ENCODE measurements around the gene TMEM134.
"Not testable (repeated sequence)": the region's sequence is repeated elsewhere in the genome, so short reads cannot be mapped to it uniquely, and the experiment has no call there.

Gene TMEM134

DNA sequence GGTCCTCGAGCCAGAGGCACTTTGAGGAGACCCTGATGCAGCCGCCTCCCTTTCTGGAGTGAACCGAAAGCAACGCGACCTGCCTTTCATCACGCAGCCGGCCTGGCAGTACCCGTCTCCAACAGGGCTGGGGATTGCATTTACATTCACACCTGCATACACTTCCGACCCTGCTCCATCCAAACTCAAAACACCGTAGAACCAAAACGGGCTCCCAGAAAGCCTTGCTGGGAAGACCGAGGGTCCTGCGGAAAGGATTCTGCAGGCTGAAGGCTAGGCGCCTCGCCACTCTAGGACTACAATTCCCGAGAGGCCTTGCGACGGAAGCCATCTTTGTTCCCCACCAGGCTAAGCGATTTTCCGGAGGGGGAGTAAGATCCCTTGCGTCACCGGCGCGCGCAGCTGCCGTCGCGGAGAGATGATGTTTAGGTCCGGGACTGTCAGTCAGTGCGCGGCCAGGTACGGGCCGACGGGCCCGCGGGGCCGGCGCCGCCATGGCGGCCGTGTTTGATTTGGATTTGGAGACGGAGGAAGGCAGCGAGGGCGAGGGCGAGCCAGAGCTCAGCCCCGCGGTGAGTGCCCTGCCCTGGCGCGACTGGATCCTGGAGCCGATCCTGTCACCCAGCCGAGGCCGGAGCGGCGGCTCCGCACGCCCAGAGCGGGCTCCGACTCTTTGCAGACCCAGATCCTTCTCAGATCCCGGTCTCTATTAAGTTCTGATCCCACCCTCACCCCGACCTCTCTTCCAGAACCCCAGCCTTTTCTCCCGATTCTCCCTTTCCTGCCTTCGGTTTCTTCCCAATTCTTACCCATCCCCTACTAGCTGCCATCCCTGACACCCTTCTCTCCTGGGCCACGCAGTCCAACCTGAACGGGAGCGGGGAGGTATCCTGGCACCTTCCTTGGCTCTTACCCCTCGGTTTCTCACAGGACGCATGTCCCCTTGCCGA is 40.7 kb downstream of the TMEM134 start, which contains the start of gene RPS6KB2:
TSS of gene RPS6KB2 (plus strand) at position 443 of the 950 bp plus-strand sequence. CDS start at position 495, 52 bp downstream.
- peak; percentile 98 to 99 for DNase-seq (ENCODE audit: extremely low read depth in 1 of 2, low read depth in 1 of 2)

GRCh38 chr11:67427364-67427859 is 41.6 kb downstream of the TMEM134 start:
- DNase-seq (ENCODE audit: extremely low read depth in 1 of 2, low read depth in 1 of 2): not testable (repeated sequence)

GRCh38 chr11:67423891-67424613 is 45.0 kb downstream of the TMEM134 start:
- DNase-seq (ENCODE audit: extremely low read depth in 1 of 2, low read depth in 1 of 2): no peak

- no peak for DNase-seq (ENCODE audit: extremely low read depth in 1 of 2, low read depth in 1 of 2)
Measured at GRCh38 chr11:67423466-67423865, 45.6 kb downstream of the TMEM134 start.

DNA sequence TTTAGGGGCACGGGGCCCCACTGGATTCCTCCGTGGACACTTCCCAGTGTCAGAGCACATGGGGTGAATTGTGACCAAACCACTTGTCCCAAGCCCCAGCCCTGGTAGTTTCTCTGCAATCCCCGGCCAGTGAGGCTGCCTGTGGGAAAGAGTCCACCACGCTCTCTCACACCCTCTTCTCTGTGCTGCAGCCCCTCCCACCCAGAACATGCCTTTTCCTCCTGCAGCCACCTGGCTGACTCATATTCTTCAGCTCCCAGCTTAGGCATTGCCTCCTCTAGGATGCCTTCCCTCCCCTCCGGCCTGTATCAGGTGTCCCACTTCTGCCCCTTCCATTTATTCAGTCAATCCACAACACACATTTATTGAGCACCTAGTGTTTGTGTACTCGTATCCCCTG is 46.2 kb downstream of the TMEM134 start:
- DNase-seq (ENCODE audit: extremely low read depth in 1 of 2, low read depth in 1 of 2): no peak

GRCh38 chr11:67421430-67422031 is 47.5 kb downstream of the TMEM134 start:
- no peak for DNase-seq (ENCODE audit: extremely low read depth in 1 of 2, low read depth in 1 of 2)

DNA sequence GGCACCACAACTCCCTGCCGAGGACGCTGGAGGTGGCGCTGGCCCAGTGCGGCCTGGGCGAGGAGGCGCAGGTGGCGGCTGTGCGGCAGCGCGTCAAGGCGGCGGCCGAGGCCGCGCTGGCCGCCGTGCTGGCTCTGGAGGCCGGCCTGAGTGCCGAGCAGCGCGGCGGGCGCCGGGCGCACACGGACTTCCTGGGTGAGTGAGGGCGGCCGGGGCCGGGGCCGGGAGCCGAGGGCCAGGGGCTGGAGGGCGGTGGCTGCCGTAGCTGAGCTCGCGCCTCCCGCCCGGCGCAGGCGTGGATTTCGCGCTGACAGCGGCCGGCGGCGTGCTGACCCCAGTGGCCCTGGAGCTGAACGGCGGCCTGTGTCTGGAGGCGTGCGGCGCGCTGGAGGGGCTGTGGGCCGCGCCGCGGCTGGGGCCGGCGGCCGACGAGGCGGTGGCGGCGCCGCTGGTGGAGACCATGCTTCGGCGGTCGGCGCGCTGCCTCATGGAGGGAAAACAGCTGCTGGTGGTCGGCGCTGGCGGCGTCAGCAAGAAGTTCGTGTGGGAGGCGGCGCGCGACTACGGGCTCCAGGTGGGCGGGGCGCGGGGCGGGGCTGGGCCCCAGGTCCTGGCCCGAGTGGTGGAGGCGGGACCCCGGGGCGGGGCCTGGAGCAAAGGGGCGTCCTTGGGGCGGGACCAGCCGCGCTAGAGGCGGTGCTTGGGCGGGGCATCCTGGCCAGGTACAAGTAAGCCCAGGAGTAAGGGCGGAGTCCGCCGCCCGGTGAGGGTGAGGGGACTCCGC is 48.2 kb downstream of the TMEM134 start:
- peak; percentile 96 to 100 for DNase-seq (ENCODE audit: extremely low read depth in 1 of 2, low read depth in 1 of 2)

GRCh38 chr11:67420147-67420645 is 48.9 kb downstream of the TMEM134 start:
- no peak for DNase-seq (ENCODE audit: extremely low read depth in 1 of 2, low read depth in 1 of 2)

GRCh38 chr11:67419325-67420049 is 49.6 kb downstream of the TMEM134 start:
- DNase-seq (ENCODE audit: extremely low read depth in 1 of 2, low read depth in 1 of 2): no peak

DNA sequence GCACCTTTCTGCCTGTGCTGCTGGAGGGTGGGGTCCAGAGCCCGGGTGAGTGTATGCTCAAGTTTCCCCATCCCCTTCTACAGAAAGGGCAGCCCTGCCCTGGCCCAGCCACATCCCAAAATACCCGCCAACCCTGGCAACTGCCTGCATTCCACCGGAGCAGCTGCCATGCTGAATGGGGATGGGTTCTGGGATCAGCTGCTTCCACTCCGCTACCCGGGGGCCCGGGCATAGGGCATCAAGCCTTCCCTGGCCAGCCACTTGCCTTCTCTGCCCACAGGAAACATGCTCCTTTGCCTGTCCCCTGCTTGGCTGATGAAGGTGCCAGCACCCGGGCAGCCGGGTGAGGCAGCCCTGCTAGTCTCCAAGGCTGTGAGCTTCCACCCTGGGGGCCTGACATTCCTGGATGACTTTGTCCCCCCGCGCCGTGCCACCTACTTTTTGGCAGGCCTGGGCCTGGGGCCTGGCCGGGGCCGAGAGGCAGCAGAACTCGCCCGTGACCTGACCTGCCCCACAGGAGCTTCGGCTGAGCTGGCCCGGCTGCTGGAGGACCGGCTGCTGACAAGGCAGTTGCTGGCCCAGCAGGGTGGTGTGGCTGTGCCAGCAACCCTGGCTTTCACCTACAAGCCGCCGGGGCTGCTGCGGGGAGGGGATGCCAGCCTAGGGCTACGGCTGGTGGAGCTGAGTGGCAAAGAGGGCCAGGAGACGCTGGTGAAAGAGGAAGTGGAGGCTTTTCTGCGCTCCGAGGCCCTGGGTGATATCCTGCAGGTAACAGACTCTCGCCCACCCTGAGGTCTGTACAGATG is 50.4 kb downstream of the TMEM134 start:
- DNase-seq (ENCODE audit: extremely low read depth in 1 of 2, low read depth in 1 of 2): no peak

DNA sequence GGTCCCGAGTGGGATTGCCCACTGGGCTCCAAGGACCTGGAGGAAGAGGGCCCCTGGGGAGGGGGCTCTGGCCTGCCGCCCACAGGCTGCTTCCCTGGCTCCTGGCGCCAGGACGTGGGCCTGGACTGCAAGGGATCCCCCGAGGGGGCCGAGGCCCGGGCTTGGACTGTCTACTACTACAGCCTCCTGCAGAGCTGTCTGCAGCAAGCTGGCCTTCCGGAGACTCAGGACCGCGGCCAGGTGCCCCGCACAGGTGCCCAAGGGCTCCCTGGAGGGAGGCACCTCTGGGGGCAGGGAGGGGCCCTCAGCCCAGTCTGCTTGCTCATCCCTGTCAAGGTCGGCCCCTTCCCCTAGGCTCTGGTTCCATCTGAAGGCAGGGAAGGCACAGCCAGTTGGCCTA is 51.6 kb downstream of the TMEM134 start:
- DNase-seq (ENCODE audit: extremely low read depth in 1 of 2, low read depth in 1 of 2): no peak

GRCh38 chr11:67416416-67417335 is 52.4 kb downstream of the TMEM134 start:
- peak; percentile 61 to 63 for DNase-seq (ENCODE audit: extremely low read depth in 1 of 2, low read depth in 1 of 2)

- no peak for DNase-seq (ENCODE audit: extremely low read depth in 1 of 2, low read depth in 1 of 2)
Measured at GRCh38 chr11:67415501-67416304, 53.3 kb downstream of the TMEM134 start, which contains the start of gene CARNS1. TSS of gene CARNS1 (plus strand) at chr11:67415678. CDS start at chr11:67416200, 522 bp downstream.

DNA sequence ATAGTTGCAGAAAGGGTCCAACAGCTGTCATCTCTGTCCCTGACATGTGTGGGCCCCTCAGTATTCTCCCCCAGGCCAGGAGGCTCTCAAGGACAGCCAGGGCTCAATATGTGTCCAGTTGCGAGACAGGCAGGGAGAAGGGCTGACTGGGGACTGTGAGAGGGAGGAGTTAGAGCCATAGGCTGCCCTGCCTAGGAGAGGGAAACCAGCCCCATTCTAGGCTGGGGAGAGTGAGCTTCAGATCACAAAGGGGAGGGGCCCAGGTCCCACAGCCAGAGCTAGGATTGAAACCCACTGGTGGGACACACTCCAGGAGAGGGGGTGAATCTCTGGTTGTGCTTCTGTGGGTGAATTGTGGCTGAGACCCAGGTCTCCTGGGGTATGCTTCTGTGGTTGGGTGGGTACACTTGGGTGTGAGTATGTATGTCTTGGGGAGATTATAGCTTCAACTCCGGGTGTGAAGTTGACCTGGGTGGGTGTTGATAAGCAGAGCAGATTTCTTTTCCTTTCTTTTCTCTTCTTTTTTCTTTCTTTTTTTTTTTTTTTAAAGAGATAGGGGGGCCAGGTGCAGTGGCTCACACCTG is 55.7 kb downstream of the TMEM134 start:
- DNase-seq (ENCODE audit: extremely low read depth in 1 of 2, low read depth in 1 of 2): no peak

GRCh38 chr11:67412495-67413179 is 56.4 kb downstream of the TMEM134 start:
- DNase-seq (ENCODE audit: extremely low read depth in 1 of 2, low read depth in 1 of 2): no peak

- no peak for DNase-seq (ENCODE audit: extremely low read depth in 1 of 2, low read depth in 1 of 2)
Measured at GRCh38 chr11:67411785-67412152, 57.3 kb downstream of the TMEM134 start.
